ENCODE data around the gene PRDM8. TPM values are rescaled to one million over a fixed set of nuclear protein-coding genes. Genes with fewer than 3 reads are reported as not detected.
A peak's percentile ranks its signal among the peaks of the same experiment; 100 is the strongest.

Gene PRDM8
- total RNA-seq, 4 donors from 2014 or later = 4.5 to 13.1 (median 12.6) TPM

GRCh38 chr4:80198441-80198837, 1.1 kb downstream of the PRDM8 start:
- Histone ChIP-seq H3K4me1 (peaks cover 0 to 5% of the 10 kb centered on the region in 2 donors), H3K4me3 (peak overlapping the region in 1 of 2 donors; percentile 41), H3K27ac (no peak overlapping the region), H3K9me3 (no peaks in the 10 kb centered on the region), H3K27me3 (no peaks in the 10 kb centered on the region), H3K36me3 (no peaks in the 10 kb centered on the region)
- TF ChIP-seq POLR2A (IDR thresholded peaks at IDR 0.05) (no peak), CTCF (IDR thresholded peaks at IDR 0.05) (no peak)
- intact Hi-C loops (cut with DNase I; ENCODE audit: low total_unique reads) = no loop called here
- no peak for DNase-seq

- no peaks in the 10 kb centered on the region for H3K9me3 ChIP-seq
- no peaks in the 10 kb centered on the region for H3K36me3 ChIP-seq
- intact Hi-C loops (cut with DNase I; ENCODE audit: low total_unique reads) = no loop called here
- TF ChIP-seq CTCF (IDR thresholded peaks at IDR 0.05) (no peak), POLR2A (IDR thresholded peaks at IDR 0.05) (no peak)
- H3K4me3 ChIP-seq = no peak overlapping the region
- H3K4me1 ChIP-seq = peaks cover 0 to 5% of the 10 kb centered on the region in 2 donors
- no peaks in the 10 kb centered on the region for H3K27me3 ChIP-seq
- no peak overlapping the region for H3K27ac ChIP-seq
- DNase-seq = no peak
Observed at GRCh38 chr4:80199004-80199560, 1.8 kb downstream of the PRDM8 start.

DNA sequence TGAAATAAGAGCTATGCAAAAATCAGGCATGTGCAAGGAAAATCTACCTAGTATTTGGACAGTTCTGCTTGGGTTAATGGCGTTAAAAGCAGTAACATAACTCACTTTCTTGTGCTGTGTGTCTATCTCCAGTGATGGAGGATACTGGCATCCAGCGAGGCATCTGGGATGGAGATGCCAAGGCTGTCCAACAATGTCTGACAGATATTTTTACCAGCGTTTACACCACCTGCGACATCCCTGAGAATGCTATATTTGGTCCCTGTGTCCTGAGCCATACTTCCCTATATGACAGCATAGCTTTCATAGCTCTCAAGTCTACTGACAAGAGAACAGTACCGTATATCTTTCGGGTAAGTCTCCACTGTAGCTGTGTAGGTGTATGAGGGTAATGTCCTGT, 2.6 kb downstream of the PRDM8 start:
- TF ChIP-seq CTCF (IDR thresholded peaks at IDR 0.05) = no peak
- no peak for TF ChIP-seq POLR2A (IDR thresholded peaks at IDR 0.05)
- Histone ChIP-seq H3K36me3 (no peaks in the 10 kb centered on the region), H3K4me3 (no peak overlapping the region), H3K4me1 (peaks cover 0 to 5% of the 10 kb centered on the region in 2 donors), H3K27me3 (no peaks in the 10 kb centered on the region), H3K27ac (no peak overlapping the region), H3K9me3 (no peaks in the 10 kb centered on the region)
- intact Hi-C loops (cut with DNase I; ENCODE audit: low total_unique reads) = no loop called here
- DNase-seq = no peak

DNA sequence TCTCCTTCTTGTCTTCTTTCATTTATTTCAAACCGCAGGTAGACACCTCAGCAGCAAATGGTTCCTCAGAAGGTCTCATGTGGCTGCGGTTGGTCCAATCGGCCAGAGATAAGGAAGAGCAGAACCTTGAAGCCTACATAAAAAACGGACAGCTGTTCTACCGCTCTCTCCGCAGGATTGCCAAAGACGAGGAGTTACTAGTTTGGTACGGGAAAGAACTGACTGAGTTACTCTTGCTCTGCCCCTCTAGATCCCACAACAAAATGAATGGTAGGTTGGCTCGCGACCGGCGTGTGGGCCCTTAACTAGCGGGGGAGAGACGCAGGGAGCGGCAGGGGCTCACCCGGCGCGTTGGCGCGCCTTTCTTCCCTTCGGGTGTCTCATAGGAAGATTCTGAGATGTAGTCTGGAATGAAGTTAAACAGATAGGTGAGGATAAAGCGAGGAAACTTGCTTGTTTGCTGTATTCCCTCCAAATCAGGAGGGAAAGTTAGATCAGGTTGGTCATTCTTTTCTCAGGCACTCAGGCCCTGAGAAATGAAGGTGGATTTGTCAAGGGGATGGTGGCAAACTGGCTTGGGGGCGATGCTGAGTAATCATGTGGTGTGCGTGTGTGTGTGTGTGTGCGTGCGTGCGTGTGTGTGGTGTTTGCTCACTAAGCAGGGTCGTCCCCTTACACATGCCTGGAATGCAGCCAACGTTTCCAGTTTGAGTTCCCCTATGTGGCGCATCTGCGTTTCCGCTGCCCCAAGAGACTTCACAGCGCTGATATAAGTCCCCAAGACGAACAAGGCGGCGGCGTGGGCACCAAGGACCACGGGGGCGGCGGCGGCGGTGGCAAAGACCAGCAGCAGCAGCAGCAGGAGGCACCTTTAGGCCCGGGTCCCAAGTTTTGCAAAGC, 4.2 kb downstream of the PRDM8 start:
- H3K4me1 ChIP-seq = peaks cover 0 to 5% of the 10 kb centered on the region in 2 donors
- no peaks in the 10 kb centered on the region for H3K36me3 ChIP-seq
- TF ChIP-seq POLR2A (IDR thresholded peaks at IDR 0.05) (no peak), CTCF (IDR thresholded peaks at IDR 0.05) (no peak)
- no peaks in the 10 kb centered on the region for H3K9me3 ChIP-seq
- H3K27ac ChIP-seq = peak overlapping the region; percentile 94
- DNase-seq = peak; percentile 55 to 70
- peak overlapping the region; percentile 61 to 63 for H3K4me3 ChIP-seq
- intact Hi-C loops (cut with DNase I; ENCODE audit: low total_unique reads) = no loop called here
- H3K27me3 ChIP-seq = no peaks in the 10 kb centered on the region

- intact Hi-C loops (cut with DNase I; ENCODE audit: low total_unique reads) = no loop called here
- Histone ChIP-seq H3K9me3 (no peaks in the 10 kb centered on the region), H3K27ac (peak overlapping the region; percentile 94), H3K4me1 (no peaks in the 10 kb centered on the region), H3K36me3 (no peaks in the 10 kb centered on the region), H3K27me3 (no peaks in the 10 kb centered on the region), H3K4me3 (peak overlapping the region; percentile 61 to 63)
- TF ChIP-seq POLR2A (IDR thresholded peaks at IDR 0.05) (peak in 1 of 2 donors; percentile 28), CTCF (IDR thresholded peaks at IDR 0.05) (peak; percentile 70 to 96 (median 87))
- DNase-seq = peak; percentile 85 to 91
Observed at GRCh38 chr4:80202190-80202711, 4.9 kb downstream of the PRDM8 start.

Measured in uterus (tissue), 4 donors.